HG02885 (cell line): ENCODE results near the gene CD2AP.
A peak's percentile ranks its signal among the peaks of the same experiment; 100 is the strongest.
"Not testable (repeated sequence)": the region's sequence is repeated elsewhere in the genome, so short reads cannot be mapped to it uniquely, and the experiment has no call there.

Experiments used
- ATAC-seq: cut with Tn5 transposase; IDR thresholded peaks from one replicate; pipeline ENCODE4 v1.9.1; 2021; ENCODE audit warnings: mild to moderate bottlenecking; ENCODE audit not compliant: unreplicated experiment, poor library complexity

The CD2AP gene

GRCh38 chr6:47457370-47457769 lies 20.2 kb upstream of the CD2AP start:
- no peak for ATAC-seq

GRCh38 chr6:47464052-47464451 lies 13.5 kb upstream of the CD2AP start:
- no peak for ATAC-seq

DNA sequence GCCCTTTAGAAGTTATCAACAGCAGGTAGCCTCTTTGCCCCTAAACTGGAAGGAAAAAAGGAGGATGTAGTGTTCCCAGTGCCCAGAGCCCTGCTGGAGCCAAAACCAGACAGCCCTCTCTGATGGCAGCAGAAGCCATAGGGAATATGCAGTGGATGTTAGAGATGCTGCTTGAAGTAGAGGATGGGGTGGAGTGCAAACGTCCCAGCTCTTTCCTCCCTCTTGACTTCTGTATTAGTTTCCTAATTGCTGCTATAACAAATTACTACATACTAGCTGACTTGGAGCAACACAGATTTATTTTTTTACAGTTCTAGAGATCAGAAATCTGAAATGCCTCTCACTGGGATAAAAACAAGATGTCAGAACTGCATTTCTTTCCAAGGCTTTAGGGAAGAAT lies 12.5 kb upstream of the CD2AP start:
- ATAC-seq: no peak

DNA sequence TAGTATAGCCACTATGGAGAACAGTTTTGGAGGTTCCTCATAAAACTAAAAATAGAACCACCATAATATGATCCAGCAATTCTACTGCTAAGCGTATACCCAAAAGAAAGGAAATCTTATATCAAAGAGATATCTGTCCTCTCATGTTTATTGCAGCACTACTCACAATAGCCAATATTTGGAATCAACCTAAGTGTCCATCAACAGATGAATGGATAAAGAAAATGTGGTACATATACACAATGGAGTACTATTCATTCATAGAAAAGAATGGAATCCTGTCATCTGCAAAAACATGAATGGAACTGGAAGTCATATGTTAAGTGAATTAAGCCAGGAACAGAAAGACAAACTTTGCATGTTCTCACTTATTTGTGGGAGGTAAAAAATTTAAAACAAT lies 5.7 kb upstream of the CD2AP start:
- no peak for ATAC-seq

GRCh38 chr6:47473791-47474346 lies 3.7 kb upstream of the CD2AP start:
- ATAC-seq: no peak

DNA sequence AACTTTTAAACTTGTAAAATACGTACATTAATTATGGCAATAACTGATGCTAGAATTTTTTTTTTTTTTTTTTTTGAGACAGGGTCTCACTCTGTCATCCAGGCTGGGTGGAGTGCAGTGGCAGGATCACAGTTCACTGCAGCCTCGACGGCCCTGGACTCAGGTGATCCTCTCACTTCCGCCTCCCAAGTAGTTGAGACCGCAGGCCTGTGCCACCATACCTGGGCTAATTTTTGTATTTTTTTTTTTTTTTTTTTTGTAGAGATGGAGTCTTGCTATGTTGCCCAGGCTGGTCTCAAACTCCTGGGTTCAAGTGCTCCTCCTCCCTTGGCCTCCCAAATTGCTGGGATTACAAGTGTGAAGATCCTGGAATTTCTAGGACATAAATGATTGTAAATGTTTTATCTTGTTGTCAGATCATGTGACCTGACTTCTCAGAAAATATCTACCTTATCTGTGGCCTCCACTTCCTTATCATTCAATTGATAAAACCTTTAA lies 2.2 kb upstream of the CD2AP start:
- no peak for ATAC-seq

GRCh38 chr6:47476781-47477496 lies 650 bp upstream of the CD2AP start:
- no peak for ATAC-seq

DNA sequence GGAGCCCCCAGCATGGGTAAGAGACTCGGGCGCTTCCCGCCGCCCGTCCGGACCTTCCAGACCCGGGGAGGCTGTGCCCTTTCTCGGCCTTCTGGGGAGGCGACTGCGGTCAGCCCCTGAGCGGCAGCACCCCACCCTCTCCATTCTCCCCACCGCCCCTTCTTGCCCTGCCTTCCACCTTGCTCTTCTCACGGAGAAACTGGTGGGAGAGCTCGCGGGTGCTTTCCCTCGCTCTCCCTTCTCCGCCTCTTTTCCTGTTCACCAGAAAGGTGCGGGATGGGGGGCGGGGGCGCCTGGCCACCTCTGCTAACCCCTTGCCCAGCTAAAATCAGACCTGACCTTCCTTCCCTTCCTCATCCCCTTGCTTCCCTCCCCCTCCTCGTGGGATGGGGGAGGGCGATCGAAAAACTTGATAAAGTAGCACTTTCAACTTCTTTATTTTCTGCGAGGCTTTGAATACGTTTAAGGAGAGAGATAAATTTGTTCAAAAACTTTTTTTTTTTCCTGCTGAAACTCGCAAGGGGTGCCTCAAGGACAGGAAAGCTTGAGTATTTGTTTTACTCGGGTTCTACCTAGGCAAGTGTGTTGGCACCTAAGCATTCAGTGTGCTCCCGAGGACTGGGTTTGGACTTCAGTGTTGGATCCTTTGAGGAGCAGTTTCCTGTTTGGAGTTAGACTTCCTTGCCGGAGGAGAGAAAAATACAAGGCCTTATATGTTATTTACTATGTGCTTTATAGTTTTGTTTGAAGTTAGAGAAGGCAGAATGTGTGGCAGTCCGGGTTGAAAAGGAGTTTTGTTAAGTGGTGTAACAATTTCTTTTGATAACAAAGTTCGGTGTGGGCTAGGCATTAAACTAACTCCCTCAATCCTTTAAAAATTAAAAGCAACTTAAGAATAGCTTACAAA lies 897 bp downstream of the CD2AP start:
- peak; percentile 34 for ATAC-seq

GRCh38 chr6:47479140-47479508 lies 1.5 kb downstream of the CD2AP start:
- no peak for ATAC-seq

DNA sequence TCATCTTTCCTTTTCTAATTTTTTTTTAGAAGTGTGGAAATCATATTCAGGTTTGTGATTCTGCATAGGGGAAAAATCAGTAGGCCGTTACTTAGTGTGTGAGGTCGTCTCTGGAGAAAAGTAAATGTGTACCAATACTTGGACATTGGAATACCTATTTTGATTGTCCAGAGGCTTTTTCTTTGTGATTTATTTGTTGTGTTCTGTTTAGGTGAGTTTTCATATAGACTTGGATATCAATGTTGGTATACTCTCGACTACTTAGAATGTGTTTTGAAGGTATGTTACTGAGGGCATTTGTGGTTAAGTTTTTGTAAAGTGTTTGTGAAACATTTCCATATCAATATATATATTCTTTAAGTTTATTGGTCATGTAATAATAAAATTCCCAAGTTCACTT lies 2.3 kb downstream of the CD2AP start:
- ATAC-seq: no peak

- ATAC-seq: not testable (repeated sequence)
Observed at GRCh38 chr6:47481213-47481612, 3.6 kb downstream of the CD2AP start.

GRCh38 chr6:47481806-47482205 lies 4.2 kb downstream of the CD2AP start:
- no peak for ATAC-seq

DNA sequence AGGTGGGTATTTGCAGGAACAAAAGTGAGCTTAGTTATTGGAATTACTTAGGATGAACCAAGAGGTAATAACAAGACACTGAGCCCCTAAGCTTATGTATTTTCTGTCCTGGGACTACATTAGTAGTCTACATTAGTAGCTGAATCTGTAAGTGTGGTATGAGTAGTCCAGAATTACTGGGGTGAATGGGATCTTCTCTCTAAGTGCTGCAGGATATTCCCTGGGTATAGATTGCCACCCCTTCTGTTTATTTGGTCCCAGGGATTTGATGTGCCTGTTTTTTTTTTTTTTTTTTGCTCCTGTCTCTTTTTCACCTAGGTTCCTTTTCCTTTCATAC lies 5.9 kb downstream of the CD2AP start:
- ATAC-seq: peak; percentile 30

GRCh38 chr6:47483853-47484546 lies 6.4 kb downstream of the CD2AP start:
- peak; percentile 38 for ATAC-seq

- no peak for ATAC-seq
Observed at GRCh38 chr6:47484616-47485015, 7.0 kb downstream of the CD2AP start.

DNA sequence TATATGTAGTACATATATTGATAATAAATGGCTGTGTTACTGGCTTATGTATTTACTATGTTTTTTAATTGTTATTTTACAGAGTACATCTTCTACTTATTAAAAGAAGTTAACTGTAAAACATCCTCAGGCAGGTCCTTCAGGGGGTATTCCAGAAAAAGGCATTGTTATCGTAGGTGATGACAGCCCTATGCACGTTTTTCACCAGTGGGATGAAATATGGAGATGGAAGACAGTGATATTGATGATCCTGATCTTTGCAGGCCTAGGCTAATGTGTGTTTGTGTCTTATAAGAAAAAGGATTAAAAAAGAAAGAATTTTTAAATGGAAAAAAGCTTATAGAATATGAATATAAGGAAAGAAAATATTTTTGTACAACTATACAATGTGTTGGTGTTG lies 7.5 kb downstream of the CD2AP start:
- no peak for ATAC-seq

DNA sequence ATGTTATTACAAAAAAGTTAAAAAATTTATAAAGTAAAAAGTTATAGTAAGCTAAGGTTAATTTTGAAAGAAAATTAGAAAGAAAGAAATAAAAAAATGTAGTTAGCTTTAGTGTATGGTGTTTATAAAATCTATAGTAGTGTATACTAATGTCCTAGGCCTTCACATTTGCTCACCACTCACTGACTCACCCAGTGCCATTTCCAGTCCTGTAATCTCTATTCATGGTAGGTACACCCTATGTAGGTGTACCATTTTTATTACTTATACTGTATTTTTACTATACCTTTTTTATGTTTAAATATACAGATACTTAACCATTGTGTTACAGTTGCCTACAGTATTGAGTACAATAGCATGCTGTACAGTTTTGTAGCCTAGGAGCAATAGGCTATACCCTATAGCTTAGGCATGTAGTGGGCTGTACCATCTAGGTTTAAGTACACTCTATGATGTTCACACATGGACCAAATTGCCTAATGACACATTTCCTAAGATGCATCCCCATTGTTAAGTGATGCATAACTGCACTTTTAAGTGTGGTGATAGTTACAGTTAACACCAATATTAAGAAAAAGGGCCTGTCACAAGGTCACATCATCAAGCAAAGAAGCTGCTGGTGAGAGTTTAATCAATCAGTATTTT lies 8.0 kb downstream of the CD2AP start:
- ATAC-seq: no peak

DNA sequence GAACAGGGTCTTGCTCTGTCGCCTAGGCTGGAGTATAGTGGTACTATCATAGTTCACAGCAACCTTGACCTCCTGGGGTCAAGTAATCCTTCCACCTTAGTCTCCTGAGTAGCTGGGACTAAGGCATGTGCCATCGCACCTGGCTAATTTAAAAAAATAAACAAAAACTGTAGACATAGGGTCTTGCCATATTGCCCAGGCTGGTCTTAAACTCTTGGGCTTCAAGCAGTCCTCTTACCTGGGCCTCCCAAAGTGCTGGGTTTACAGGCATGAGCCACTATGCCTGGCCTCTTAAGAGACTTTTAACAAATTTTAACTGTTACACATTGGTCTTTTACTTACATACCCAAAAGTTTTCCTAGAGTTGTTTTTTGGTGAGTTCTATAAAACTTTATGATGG lies 12.4 kb downstream of the CD2AP start:
- ATAC-seq: no peak

GRCh38 chr6:47490676-47491075 lies 13.1 kb downstream of the CD2AP start:
- ATAC-seq: no peak

GRCh38 chr6:47492355-47492754 lies 14.8 kb downstream of the CD2AP start:
- ATAC-seq: no peak
